HG03460 (cell line): ENCODE data around the gene UMAD1.

Source experiments
- ATAC-seq: cut with Tn5 transposase; IDR thresholded peaks from one replicate; pipeline ENCODE4 v1.9.1; 2021; ENCODE audit not compliant: unreplicated experiment

Gene UMAD1

DNA sequence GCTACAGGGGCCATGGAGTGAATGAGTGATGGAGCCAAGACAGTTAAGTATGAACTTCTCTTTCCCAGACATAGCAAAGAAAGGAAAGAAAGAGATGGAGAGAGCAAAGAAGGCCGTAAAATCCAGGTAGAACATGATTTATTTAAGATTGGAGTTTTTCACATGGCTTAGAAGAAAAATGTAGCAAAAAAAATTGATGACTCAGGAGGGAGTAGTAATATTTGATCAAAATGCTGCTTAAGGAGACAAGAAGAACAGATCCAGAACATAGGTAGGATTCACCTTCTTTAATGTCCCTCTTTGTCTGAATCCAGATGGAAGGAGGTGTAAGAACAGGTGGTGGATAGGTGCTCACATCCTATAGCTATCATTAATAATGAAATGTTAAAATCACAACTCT, 277.0 kb downstream of the UMAD1 start:
- no peak for ATAC-seq

DNA sequence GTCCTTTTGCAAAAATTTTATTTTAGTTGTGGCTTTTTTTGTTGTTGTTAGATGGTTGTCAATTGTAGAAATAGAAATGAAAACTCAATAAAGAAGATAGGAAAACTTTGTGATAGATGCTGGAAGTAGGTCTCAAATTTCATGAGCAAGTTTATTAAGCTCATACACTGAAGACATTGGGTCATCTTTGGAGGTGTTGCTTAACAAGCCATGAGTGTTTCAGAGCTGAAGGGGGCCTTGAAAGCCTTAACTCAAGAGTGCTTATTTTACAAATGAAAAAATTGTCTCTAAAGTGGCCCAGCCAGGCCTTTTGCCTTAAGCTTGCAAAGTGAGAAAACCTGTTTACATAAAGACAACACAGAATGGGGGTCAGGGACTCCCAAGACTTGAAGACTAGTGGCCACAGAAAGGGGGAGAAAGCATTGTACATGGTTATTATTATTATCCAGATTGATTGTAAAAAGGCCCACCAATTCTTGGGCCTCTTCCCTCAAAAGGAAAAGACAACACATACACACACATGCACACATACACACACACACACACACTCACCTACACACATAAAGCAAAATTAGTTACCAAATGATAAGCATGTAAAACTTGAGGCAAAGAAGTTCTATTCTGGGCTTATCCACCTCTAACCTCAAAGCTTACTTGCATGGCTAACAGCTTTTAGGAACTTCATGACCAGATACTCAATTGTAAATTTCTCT, 278.3 kb downstream of the UMAD1 start:
- no peak for ATAC-seq

DNA sequence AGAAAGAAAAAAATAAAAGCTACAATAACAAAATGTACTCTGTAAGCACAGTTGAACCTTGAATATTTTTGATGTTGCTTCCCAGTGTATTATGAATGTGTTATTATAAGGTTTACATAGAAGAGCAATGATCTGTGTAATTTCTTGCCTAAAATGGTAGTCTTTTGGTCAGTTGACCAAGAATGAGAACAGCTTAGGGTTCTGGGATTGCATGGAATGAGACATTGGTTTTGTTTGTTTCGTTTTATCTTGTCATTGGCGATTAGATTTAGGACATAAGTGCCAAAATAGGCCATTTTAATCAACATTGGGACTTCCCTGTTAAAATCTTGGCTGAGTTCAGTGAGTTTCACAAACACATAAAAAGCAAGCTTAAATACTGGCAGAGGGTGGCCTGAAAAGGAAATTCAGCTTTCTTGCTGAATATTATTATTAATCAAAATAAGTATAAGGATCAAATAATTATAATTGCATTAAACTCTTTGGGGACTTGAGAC, 278.9 kb downstream of the UMAD1 start:
- ATAC-seq: no peak

DNA sequence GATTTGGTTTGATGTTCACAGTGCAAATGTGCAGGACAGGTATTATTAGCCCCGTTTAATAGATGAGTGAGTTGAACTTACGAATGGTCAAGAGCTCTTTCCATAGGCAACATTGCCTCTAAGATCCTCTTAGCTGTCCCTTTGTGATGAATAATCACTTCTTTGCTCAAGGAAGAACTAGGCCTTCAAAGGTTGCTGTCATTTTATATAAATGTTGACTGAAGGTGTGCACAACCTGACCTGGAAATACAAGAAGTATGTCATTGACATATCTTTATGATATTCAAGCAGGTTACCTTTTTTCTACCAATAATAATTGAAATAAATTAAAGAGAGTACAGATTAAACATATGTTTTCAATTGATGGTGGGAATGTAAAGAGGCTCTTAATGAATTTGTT, 279.5 kb downstream of the UMAD1 start:
- ATAC-seq: no peak

DNA sequence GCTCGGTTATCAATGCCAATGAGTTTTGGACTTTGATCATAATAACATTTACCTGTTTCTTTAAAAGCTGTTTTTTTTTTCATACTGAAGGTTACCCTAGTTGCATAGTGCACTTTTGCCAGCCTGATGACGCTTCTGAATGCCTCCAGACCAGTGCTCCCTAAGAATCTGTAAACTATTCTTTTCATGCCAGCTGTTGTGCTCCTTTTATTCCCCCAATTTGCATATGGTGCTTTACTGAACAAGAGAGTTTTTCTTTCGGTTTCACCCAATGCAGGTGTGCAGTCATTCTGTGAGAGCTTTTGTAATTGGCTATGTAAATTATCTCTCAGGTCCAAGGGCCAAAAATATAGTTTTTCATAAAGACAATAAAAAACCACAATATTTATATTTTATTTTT, 279.9 kb downstream of the UMAD1 start:
- peak; percentile 92 for ATAC-seq

DNA sequence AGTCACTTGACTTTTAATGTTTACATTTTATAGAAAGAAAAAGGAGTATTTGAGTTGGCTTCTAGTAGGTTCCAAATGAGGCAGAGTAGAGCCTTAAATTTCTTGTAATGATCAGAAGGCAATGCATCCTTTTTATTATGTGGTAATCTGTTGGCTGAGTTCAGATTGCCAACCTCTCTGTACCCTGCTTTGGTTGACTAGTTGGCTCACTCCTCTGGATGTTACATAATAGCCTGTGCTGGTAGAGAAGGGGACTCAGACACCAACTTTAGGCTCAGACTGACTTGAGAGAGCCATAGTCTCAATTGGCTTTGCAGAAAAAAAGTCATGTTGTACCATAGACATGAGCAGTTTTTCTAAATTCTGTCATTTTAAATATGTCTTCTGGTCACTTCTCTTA, 281.3 kb downstream of the UMAD1 start:
- ATAC-seq: no peak

DNA sequence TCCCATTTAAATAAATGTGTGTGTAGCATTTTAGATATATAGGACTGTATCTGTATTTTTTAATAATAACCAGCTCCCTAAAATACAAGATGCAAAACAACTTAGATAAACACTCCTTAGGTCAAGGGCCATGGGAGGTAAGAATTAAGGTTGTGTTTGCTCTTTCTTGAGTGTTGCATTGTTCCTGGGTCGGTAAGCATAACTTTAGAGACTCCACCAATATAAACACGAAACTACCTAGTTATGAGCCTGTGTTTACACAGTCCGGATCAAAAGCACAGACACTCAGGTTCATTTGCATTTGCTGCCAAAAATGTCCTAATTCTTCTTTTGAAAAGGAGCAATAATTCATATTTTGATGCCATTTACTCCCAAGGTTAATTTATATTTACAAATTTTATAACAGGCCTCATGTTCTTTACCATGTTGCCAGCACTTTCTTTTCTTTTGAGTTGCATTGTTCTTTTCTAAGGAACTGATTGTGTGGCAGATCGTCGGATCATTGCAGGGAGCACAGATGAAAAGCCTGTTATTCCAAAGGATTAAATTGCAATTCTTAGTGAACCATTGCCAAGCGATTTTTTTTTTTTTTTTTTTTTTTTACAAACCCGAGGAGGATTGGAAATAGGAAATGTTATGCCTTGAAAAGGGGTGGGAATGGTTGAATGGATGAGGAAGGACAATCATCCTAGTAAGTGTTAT, 282.3 kb downstream of the UMAD1 start:
- ATAC-seq: no peak

DNA sequence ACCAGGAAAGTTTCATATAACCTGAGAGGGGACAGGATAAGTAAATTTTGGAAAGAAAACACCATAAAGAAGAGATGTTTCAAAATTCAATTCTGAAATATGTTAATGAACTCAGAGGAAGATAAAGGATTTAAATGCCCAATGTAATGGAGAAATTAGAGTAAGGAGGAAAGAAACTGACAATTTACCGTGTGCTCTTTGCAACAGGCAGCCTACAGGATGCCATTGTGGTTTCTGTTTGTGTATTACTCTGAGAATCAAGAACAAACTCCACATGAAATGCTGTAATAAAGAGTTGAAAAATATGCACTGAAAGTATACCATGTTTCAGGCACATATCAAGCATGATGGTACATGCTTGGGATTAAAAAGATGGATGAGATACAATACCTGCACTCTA, 283.3 kb downstream of the UMAD1 start:
- ATAC-seq: no peak

DNA sequence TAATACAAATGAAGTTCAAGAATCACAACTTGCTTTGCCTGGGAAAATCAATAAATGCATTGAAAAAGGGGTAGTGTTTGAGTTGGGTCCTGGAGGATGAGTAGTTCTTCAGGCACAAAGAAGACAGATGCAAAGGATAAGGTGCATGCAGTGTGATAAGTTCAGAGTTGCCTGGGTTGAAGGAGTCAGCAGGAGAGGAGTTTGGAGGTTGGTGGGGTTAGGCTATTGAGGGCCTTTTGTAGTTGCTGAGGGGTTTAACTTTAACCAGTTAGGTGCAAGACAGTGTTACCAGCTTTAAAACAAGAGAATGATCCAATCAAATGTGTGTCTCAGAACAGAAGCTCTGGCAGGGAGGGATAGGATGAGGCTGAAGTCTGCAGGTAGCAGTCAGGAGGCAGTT, 283.8 kb downstream of the UMAD1 start:
- no peak for ATAC-seq
